ENCODE results near the gene TPPP2.

The TPPP2 gene

GRCh38 chr14:21053184-21054122 lies 23.4 kb downstream of the TPPP2 start:
- H3K9me3 ChIP-seq (ENCODE audit: control insufficient read depth, insufficient read depth, low read depth, low read length) = no peaks in the 10 kb centered on the region
- H3K27ac ChIP-seq (ENCODE audit: extremely low read depth, low read depth, low read length) = no peak overlapping the region
- no peaks in the 10 kb centered on the region for H3K36me3 ChIP-seq (ENCODE audit: control insufficient read depth in 2 of 2, insufficient read depth in 1 of 2, low read length in 2 of 2)
- H3K4me3 ChIP-seq (ENCODE audit: low read depth, low read length) = no peak overlapping the region
- ChIA-PET CTCF (interaction anchor here (0.6 to 1.0 kb wide), 5 partner anchors 10 to 83 kb away, joined by 3 to 5 read pairs (median 4); no protein-coding TSS in a partner anchor), POLR2A (interaction anchor here (0.6 kb wide), 1 partner anchor 55 kb away, joined by 3 read pairs; the partner anchor contains the start of gene SLC39A2)
- H3K4me1 ChIP-seq (ENCODE audit: control insufficient read depth, insufficient read depth, low read length) = no peaks in the 10 kb centered on the region
- TF ChIP-seq BCL11A (tag by site-specific recombination; IDR thresholded peaks at IDR 0.05; ENCODE audit: low read depth) (no peak), ZNF184 (tag by site-specific recombination; IDR thresholded peaks at IDR 0.05) (no peak), ZNF280D (tag by site-specific recombination; IDR thresholded peaks at IDR 0.05) (no peak), ZNF560 (tag by site-specific recombination; IDR thresholded peaks at IDR 0.05; ENCODE audit: borderline replicate concordance) (no peak), HIC1 (tag by site-specific recombination; IDR thresholded peaks at IDR 0.05) (no peak), ZNF324 (tag by site-specific recombination; IDR thresholded peaks at IDR 0.05) (no peak), ZNF302 (tag by site-specific recombination; IDR thresholded peaks at IDR 0.05; ENCODE audit: low read depth) (no peak), ZNF391 (tag by site-specific recombination; IDR thresholded peaks at IDR 0.05; ENCODE audit: borderline replicate concordance, low read depth) (no peak), ZNF658 (tag by site-specific recombination; IDR thresholded peaks at IDR 0.05) (no peak), ZNF561 (tag by site-specific recombination; IDR thresholded peaks at IDR 0.05; ENCODE audit: borderline replicate concordance) (no peak), ZNF677 (tag by site-specific recombination; IDR thresholded peaks at IDR 0.05) (no peak), ZSCAN30 (tag by site-specific recombination; IDR thresholded peaks at IDR 0.05) (no peak), ZNF148 (tag by site-specific recombination; IDR thresholded peaks at IDR 0.05; ENCODE audit: borderline replicate concordance) (no peak), ZXDB (tag by site-specific recombination; IDR thresholded peaks at IDR 0.05) (no peak), ZIC2 (tag by site-specific recombination; IDR thresholded peaks at IDR 0.05) (no peak), ZNF132 (tag by site-specific recombination; IDR thresholded peaks at IDR 0.05; ENCODE audit: borderline replicate concordance) (no peak), ZNF664 (tag by site-specific recombination; IDR thresholded peaks at IDR 0.05) (no peak), KLF8 (tag by site-specific recombination; IDR thresholded peaks at IDR 0.05) (no peak), ZNF768 (tag by site-specific recombination; IDR thresholded peaks at IDR 0.05) (no peak), ZBTB1 (tag by site-specific recombination; IDR thresholded peaks at IDR 0.05) (no peak)
